Measurements from ENCODE around the gene PHRF1. TPM values are rescaled to one million over a fixed set of nuclear protein-coding genes. Genes with fewer than 3 reads are reported as not detected.
"Not testable (repeated sequence)": the region's sequence is repeated elsewhere in the genome, so short reads cannot be mapped to it uniquely, and the experiment has no call there.

PHRF1 gene
- total and polyA plus RNA-seq, 2 of the 4 experiments (the other 2 are of a cell fraction): 10.9 to 17.5 TPM

DNA sequence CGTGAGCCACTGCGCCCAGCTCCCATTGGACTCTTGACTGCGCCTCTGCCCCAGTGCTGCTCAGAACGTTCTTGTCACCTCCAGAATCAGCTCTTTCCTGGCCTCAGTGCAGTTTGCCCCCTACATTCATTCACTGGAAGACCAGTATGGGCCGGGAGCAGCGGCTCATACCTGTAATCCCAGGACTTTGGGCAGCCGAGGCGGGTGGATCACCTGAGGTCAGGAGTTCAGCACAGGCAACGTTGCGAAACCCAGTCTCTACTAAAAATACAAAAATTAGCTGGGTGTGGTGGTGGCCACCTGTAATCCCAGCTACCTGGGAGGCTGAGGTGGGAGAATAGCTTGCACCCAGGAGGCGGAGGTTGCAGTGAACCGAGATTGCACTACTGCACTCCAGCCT, 78.2 kb downstream of the PHRF1 start:
- H2BK15ac ChIP-seq (ENCODE audit: low read depth, low read length); H2AFZ ChIP-seq (replicated peaks; ENCODE audit: low read length, poor library complexity); H2BK20ac ChIP-seq (ENCODE audit: low read depth, low read length); H3K4ac ChIP-seq (ENCODE audit: low read depth, low read length); H3K9ac ChIP-seq (ENCODE audit: low read depth, low read length); H2BK5ac ChIP-seq (ENCODE audit: low read depth, low read length, poor library complexity, severe bottlenecking); H3K23ac ChIP-seq (ENCODE audit: low read depth, low read length); intact Hi-C loops (cut with micrococcal nuclease); H2AK5ac ChIP-seq (ENCODE audit: low read depth, low read length); in situ Hi-C loops (cut with MboI; ENCODE audit: low sequenced_read_pairs); H3K56ac ChIP-seq (ENCODE audit: extremely low read depth, insufficient read depth, low read length); H3K4me2 ChIP-seq (ENCODE audit: low read depth, low read length); dilution Hi-C loops (cut with HindIII; ENCODE audit: low sequenced_read_pairs, unreplicated experiment); H3K4me1 ChIP-seq (ENCODE audit: control insufficient read depth, insufficient read depth, low read length); ATAC-seq (ENCODE audit: low read depth); H3K79me1 ChIP-seq (ENCODE audit: low read depth in 1 of 2, low read length in 2 of 2); H2BK120ac ChIP-seq (ENCODE audit: low read depth, low read length); H3K9me3 ChIP-seq (ENCODE audit: control insufficient read depth, insufficient read depth, low read length); H3K27ac ChIP-seq (ENCODE audit: insufficient read depth, low read length); POLR2A ChIA-PET (ENCODE audit: unreplicated experiment); H4K8ac ChIP-seq (ENCODE audit: low read depth in 2 of 2, low read length in 2 of 2); H3K18ac ChIP-seq (ENCODE audit: low read depth, low read length); H3K4me3 ChIP-seq (ENCODE audit: insufficient read depth, low read depth, low read length); H3K14ac ChIP-seq (replicated peaks; ENCODE audit: low read depth, low read length); H4K5ac ChIP-seq (ENCODE audit: low read depth, low read length); DNase-seq; BruUV-seq (replicated peaks); H4K91ac ChIP-seq (ENCODE audit: insufficient read depth, low read depth, low read length); H2AK9ac ChIP-seq (replicated peaks; ENCODE audit: low read depth, low read length, poor library complexity); H3K27me3 ChIP-seq (ENCODE audit: control insufficient read depth, insufficient read depth, low read length); H4K20me1 ChIP-seq (ENCODE audit: insufficient read depth, low read length); H3K9me1 ChIP-seq (ENCODE audit: insufficient read depth, low read length); CTCF ChIA-PET: not testable (repeated sequence)
- H3K36me3 ChIP-seq (ENCODE audit: control insufficient read depth, insufficient read depth, low read length): peaks cover 22% of the 10 kb centered on the region
- WGBS, 2 experiments (ENCODE audit: extremely low coverage in 2 of 2, insufficient read length in 1 of 2): no CpG with 5 or more reads among the region's 12 CpGs

Measured in IMR-90 (cell line).